ENCODE measurements around the gene NSUN2.
"Not testable (repeated sequence)": the region's sequence is repeated elsewhere in the genome, so short reads cannot be mapped to it uniquely, and the experiment has no call there.

Gene NSUN2

DNA sequence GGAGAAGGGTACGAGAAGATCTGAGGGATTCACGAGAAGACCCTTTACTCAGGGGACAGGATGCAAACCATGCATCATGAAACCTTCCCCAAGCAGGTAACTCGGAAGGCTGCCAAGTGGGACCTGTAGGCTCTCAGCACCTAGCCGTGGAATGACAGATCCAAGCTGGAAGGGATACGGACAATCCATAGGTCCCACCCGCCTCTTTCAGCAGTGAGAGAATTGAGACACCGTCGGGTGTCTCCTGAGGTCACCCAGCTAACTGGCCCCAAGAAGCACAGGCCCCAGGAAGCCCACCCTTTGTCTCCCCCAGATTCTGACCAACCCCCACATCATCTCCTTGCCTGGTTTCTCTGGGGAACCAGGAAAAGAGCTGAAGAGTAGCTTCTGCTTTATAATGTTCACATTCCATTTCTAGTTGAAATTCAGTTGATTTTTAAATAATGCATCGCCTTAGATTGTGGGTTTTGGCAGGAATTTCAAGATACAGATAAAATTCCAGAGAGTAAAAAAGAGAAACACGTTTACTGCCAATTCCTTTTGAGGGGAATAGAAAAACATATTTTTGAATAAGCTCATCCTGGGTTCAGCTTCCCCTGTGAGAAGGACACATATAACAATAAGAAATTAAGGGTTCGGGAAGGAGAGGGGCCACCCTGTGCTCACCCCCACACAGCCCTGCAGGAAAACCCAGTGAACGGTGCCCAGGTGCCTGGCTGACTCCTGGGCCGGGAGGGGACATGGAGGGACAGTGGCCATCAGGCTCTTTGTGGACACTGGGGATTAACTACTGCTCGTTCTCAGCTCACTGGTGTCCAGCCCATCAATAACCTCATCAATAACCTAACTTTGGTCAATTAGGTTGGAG, 51.1 kb downstream of the NSUN2 start:
- no peak for DNase-seq

DNA sequence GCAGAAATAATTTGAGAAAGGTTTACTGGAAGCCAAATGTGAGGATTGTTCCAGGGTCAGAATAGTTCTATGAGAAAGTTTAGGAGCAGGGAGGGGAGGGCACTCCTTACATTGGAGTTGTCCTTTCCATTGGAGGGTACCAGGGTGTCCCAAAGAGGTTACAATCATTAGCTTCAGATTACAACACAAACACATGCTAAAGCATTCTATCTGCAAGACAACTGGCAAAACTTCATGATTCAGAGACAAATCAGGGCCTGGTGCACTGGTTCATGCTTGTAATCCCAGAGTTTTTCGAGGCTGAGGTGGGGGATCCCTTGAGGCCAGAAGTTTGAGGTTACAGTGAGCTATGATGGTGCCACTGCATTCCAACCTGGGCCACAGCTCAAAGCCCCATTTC, 51.8 kb downstream of the NSUN2 start:
- no peak for DNase-seq

DNA sequence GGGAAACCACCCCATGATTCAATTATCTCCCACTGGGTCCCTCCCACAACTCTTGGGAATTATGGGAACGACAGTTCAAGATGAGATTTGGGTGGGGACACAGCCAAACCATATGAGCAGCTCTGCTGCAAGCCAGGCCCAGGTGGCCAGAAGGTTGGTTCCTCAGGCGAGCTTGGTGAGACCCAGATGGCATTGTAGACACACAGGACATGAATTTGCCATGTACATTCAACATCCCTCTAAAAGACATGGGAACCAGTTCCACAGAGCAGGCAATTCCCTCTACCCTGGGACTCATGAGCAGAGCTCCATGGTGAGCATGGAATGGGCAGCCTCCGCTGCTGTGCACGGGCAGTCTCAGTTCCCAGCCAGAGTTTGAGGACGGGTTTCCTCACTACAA, 53.3 kb downstream of the NSUN2 start:
- DNase-seq: no peak

DNA sequence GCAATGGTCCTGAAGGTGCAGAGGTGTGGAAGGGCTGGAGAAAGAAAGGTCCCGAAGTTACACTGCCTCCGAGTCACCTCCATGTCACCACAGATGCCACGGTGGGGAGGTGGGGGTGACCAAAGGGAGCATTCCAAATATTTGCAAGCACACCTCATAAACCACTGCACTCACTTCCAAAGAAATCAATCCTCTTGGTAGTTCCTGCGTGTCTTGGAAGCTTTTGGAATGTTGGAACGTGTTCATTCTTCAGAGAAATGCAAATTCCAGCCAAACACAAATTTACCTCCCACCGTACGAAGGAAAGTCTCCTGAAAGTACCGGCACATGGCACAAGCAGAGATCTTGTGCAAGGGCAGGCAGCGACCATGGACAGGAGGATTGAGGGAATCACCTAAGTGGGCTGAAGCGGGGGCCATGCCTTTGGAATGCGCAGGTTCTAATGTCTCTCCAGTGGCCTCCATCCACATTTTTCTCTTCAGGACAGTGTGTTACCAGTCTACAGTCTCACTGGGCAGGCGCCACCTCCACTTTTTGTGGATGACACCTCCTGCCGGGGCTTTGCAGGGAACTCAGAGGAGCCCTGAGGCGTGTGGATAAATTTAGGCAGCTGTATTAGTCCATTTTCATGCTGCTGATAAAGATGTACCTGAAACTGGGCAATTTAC, 54.0 kb downstream of the NSUN2 start:
- no peak for DNase-seq

DNA sequence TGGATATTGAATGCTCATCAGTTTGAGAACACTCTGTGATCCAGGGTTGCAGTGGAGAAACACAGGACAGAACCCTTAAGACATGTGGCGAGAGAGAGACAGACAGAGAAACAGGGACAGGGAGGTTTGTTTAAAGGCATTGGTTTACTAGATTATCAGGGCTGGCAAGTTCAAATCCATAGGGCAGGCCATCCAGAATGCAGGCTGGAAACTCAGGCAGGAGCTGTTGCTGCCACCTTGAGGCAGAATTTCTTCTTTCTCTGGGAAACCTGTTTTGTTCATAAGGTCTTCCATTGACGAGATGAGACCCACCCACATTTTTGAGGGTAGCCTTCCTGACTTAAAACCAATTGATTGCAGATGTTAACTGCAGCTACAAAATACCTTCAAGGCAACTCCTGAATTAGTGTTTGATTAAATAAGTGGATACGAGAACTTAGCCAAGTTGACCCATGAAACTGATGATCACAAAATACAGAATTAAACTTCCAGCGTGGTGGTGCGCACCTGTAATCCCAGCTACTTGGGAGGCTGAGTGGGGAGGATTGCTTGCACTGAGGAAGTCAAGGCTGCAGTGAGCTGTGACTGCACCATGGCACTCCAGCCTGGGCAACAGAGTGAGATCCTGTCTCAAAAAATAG, 55.9 kb downstream of the NSUN2 start:
- DNase-seq: no peak

DNA sequence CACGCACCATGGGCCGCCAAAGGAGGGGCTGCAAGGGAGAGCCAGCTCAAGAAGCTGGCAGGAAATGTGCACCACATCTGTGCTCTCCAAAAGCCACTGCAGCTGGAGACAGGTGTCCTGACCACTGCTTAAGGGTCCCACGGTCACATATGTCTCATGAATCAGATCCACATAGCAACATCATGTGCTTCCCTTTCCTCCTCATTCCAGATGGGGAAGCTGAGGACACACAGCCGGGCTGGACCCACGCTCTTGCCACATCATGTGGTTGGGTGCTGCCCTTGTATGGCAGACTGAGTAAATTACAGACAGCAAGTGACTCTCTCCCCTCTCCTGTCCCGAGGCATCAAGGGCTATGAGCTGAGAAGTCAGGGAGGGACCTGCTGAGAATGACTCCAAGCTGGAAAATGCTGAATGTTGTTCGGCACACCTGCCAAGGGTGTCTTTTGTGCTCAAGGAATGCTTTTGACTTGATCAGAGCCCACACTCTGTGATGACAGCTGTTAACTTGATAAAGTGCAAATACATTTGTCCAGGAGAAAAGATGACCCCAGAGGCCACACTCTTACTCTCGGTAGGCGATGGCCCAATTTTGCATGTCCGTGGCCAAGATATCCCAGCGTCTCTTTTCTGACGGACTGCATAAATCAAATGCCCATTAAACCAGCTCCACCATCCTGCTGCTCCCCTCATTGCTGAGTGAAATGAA, 58.2 kb downstream of the NSUN2 start:
- no peak for DNase-seq

DNA sequence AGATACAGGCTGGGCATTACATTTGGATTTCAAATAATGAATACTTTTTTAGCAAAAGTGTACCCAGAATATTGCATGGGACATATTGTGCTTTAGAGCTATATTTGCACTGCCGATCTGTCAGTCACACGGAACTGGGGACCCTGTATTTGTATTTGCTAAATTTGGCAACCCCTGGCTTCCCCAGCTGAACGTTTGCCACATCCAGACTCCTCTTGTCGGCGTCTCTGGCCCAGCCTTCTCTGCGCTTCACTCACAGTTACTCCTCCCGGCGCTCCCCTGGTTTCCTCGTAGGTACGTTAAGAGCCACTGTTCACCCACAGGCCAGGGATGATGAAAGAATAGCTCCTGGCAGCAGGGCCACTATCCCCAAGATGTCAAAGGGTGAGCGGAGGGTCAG, 58.7 kb downstream of the NSUN2 start:
- no peak for DNase-seq

DNA sequence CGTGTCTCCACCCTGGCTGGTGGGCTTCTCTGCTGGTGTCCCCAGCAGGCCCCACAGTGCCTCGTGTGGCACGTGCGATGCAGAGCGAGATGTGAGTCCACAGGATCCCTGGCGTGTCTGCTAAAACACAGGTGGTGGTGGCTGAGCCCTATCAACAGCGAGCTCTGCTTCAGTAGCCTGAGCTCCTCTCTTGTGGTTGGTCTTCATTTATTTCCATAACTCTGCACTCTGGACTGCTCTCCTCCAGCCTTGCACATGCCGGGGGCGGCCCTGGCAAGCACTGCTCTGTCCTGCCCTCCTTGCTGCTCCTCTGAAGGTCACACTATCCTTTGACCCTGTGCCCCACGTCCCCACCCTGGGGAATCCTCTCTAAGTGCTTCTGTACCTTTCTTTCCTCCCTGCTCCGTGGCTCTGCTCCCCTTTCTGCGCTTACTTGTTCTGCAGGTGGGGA, 59.2 kb downstream of the NSUN2 start:
- DNase-seq: no peak

DNA sequence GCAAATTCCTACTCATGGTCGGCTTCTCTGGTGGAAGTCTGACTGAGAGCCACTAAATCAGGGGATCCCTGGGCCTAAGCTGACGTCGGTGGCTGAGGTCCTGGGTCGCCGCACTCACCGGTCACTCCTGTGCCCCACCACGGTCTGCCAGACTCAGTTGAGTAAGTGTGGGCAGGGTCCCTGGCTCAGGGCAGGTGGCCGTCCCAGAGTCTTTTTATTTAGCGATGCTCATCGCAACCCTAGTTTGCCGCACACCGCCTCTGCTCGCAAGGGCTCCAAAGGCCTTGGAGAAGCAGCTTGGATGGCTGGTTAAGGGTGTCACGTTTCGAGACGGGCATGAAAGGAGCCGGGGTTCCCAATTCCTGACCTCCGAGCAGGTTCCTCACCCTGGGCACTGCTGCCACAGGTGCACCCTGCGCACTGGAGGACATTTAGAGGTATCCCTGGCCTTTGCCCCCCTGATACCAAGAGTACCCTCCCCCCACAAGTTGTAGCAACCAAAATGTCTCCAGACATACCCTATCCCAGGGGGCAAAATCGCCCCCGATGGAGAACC, 59.9 kb downstream of the NSUN2 start:
- DNase-seq: no peak

DNA sequence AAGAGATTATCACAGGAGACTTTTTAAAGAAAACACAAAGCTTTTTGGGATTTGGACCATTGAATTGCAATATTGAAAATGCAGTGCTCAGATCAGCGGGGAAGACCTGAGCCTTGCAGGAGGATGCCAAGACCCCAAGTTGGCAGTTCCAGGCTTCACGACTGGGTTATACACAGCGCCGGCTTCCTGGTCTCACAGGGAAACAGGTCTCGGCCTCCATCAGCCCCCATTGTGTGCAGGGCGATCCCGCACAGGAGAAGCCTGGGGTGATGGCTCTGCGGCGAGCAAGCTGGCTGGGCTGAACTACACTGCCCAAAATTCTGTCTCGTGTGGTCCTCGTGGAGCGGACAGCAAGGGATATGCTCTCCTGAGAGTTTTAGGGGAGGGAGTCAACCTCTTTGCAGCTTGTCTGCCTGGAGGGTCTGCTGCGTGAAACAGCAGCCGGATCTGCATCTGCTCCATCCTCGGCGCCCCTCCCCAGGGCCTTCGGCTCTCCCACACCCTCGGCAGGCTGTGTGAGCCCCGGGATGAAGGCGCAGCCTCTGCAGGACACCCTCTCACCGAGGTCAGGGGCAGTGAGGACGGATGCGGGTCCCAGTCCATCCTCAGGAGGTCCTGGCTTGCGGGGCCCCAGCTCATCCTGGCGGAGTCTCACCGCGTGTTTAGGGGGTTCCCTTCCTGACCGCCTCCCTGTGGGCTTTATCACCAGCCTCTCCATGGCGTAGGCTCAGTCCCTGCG, 60.6 kb downstream of the NSUN2 start:
- no peak for DNase-seq

DNA sequence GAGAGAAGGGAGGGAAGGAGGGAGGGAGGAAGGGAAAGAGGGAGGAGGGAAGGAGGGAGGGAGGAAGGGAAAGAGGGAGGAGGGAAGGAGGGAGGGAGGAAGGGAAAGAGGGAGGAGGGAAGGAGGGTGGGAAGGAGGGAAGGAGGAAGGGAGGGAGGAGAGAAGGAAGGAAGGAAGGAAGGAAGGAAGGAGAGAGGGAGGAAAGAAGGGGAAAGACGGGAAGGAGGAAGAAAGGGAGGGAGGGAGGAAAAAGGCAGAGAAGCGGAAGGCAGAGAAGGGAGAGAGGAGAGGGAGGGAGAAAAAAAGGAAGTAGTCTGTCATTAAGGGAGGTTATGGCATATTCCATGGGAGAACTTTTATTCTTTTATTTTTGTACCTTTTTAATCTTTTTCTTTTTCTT, 61.2 kb downstream of the NSUN2 start:
- DNase-seq: not testable (repeated sequence)

DNA sequence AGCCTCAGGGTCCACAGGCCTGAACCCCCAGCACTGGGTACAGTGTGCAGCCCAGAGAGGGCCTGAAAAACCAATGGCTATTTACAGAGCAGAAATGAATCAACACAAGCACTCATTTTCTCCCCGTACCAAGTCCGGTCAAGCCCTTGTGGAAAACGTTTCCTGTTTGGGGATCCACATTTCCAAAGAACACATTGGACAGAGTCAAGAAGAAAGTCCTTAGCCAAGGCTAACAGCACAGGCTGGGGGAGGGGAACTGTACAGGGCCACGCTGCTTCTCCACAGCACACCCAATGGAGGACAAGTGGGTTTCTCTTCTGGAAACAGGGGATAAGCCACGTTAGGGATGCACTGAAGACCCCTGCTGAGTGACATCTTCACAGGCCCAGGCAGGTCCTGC, 62.3 kb downstream of the NSUN2 start:
- DNase-seq: no peak

DNA sequence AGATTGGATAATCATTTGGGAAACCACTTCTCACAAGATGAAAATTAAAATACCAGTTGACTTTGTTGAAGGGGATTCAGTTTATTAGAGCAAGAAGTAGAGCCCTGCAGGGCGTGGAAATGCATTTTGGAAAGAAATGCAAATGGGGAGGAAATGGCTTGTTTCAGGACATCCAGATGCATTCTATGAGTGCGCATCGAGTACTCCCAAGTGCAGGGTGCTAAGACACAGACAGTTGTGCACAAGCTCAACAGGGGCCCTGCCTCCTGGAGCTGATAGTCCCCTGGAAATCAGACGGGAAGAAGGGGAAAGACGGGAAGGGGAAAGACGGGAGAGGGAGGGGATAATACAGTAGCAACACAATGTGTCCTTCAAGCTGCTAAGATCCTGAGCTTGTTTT, 64.0 kb downstream of the NSUN2 start:
- DNase-seq: no peak

DNA sequence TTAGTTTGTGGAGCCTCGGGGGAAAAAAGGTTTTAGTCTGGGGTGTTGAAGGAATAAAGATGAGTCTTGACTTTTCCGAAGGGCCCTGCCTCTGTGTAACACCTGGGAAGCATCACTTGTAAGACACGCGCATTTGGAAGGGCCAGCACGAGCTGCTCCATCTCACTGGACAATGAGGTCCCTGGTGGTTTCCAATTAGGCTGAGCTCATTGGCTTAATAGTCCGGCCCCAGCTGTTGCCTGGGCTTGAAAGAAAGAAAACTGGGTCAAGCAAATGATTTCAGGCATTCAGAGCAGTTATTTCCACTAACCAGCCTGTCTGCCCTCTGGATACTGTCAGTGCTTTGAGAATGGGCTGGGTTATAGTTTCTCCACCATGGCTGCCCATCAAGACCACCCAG, 64.5 kb downstream of the NSUN2 start:
- DNase-seq: no peak

DNA sequence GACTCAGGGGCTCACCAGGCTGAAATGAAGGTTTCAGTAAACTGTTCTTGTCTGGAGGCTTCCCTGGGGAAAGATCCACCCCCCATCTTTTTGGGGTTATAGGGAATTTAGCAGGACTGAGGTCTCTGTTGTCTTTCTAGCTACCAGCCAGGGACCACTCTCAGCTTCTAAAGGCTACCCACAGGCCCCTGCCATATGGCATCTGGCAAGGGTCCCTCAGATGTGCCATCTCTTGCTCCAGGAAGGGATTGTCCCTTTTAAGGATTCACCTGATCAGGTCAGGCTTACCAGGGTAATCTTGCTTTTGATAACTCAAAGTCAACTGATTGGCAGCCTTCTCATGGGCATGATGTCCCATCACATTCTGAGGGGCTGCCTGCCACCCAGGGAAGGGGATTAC, 65.0 kb downstream of the NSUN2 start:
- no peak for DNase-seq

DNA sequence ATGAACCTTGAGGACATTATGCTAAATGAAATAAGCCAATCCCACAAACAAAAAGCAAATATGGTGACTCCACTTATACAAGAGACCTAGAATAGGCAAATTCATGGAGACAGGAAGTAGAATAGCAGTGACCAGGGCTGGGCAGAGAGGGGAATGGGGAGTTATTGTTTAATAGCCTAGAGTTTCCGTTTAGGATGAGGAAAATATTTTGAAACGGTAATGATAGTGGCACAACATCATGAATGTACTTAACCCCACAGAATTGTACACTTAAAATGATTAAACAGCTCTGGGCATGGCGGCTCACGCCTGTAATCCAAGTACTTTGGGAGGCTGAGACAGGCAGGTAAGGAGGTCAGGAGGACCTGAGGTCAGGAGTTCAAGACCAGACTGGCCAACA, 65.8 kb downstream of the NSUN2 start:
- no peak for DNase-seq

DNA sequence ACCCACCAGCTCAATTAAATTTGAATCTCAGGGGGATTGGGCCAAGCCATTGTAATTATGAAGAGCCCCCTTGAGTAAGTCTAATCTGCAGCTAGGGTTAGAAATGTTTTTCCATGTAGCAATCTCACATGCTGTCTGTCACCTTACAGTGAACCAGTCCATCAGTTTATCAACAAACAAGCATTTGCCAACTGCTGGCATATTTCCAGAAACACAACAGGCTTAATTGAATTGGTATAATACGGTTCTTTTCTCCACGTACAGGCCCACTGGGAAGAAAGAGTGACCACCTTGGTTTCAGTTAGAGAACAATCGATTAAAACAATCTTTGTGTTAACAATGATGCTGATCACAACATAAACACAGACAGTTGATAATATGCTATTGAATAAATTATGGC, 67.4 kb downstream of the NSUN2 start:
- no peak for DNase-seq

DNA sequence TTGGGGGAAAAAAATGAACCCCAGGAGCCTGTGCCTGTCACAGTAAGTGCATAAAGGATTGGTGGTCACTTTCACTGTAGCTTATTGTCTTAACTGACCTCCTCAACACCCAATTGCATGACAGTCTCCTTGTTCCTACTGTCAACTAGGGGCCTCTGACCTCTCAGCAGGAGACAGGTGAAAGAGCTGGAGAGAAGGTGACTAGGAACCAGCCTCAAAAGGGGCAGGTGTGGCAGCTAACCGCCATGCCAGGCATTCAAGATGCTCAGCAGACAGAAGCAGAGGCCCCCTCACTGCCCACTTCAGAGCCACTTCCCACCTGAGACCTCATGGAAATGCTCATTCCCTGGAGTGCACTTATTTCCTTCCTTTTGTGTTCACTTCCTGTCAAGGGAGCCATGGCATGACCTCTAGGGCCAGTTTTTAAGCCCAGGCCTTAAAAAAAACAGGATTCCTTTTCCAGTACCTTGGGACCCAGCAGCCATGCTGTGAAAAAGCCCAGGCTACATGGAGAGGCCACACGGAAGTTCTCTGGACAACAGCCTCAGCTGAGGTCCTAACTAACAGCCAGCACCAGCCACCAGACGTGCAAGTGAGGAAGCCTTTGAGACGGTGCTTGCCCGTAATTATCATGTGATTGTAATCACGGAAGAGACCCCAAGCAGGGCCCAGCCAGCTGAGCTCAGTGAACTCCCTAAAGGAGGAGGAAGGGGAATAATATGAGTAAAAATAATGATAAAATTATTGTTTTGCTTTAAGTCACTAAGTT, 74.9 kb downstream of the NSUN2 start:
- DNase-seq: no peak

DNA sequence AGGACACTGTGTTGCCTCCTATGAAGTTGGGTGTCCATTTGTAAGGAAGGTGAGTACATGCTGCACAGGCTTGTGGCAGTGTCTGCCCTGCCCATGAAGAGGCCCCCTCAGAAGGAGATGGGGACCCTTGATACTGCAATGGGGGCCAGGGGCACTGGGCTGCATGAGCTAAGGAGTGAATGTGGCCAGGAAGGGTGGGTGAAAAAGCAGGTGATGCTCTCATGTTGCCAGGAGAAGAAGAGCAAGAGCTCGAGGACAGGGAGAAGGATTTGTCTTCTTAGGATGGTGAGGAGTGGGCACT, 76.1 kb downstream of the NSUN2 start:
- no peak for DNase-seq

DNA sequence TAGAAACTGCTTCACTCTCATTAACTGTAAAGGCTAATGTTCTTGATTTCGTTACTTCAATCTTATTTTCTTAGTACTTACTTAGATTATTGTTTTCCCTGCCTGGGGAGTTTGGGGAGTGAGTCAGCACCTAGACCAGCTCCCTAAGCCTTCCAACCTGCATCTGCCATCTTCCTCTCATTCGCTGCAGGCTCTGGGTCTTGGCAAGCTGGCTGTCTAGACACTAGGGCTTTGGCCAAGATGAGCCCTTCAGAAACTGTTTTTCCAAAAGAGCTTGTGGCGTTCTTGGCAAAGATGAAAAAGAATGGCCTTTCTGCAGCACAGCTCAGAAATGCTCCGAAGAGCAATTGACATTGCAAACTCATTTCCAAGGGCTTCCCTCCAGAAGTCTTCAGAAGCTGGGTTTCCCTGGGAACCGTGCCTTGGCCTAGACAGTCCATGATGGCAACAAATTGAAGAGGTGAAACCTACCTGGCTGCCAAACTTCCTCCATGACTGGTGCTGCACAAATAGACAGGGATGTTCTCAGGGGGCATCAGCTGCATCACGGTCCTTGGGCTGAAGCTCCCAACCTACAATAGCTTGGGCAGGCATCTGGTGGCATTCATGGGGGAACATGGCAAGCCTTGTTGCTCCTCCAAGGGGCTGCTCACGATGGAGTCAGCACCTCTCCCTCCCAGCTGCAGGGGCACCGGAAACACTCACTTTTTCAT, 76.6 kb downstream of the NSUN2 start:
- DNase-seq: no peak

DNA sequence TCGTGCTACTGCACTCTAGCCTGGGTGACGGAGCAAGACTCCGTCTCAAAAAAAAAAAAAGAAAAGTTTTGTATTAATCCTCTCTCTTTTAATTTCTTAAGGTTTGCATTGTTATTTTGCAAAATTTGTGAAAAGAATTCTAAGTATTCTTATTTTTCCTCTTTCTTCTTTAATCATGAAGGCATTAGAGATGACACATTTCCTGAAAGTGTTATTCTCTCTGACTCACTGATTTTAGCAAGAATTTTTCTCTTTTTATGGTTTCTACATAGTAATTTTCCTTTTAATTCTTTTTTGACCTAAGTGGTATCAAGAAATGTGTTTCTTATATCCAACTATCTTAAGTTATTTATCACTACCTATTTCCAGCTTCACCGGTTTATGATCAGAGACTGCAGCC, 78.0 kb downstream of the NSUN2 start:
- DNase-seq: no peak

All from GDM1 (cell line).